ENCODE results near the gene JMJD4. TPM values are rescaled to one million over a fixed set of nuclear protein-coding genes. Genes with fewer than 3 reads are reported as not detected.

JMJD4 gene
- total RNA-seq, 3 donors from 2014 or later (not counting 1 experiment from before 2014, with no cell fraction given): 8.8 to 12.4 (median 12.3) TPM

- Mint-ChIP-seq H3K27ac (no peak overlapping the region), H3K4me1 (peaks cover 56 to 62% of the 10 kb centered on the region in 2 donors), H3K36me3 (no peaks in the 10 kb centered on the region), H3K27me3 (ENCODE audit: low read depth in 2 of 2) (peaks cover 14 to 16% of the 10 kb centered on the region in 2 donors), H3K4me3 (no peak overlapping the region), H3K9me3 (no peaks in the 10 kb centered on the region)
- ATAC-seq (no peak), DNase-seq (no peak)
- WGBS (ENCODE audit: insufficient coverage): 98% methylated on average over 15 of the region's 15 CpGs
- H3K4me1 ChIP-seq (ENCODE audit: control insufficient read depth, insufficient read depth, low read length): peaks cover 52% of the 10 kb centered on the region
- H3K36me3 ChIP-seq (ENCODE audit: control insufficient read depth, insufficient read depth, low read length): peaks cover 9% of the 10 kb centered on the region
- peaks cover 6% of the 10 kb centered on the region for H3K27me3 ChIP-seq (ENCODE audit: control insufficient read depth, insufficient read depth, low read length)
- intact Hi-C loops (cut with micrococcal nuclease): no loop called here
- H3K27ac ChIP-seq (ENCODE audit: low read length): no peak overlapping the region
- TF ChIP-seq, protein P1, sequence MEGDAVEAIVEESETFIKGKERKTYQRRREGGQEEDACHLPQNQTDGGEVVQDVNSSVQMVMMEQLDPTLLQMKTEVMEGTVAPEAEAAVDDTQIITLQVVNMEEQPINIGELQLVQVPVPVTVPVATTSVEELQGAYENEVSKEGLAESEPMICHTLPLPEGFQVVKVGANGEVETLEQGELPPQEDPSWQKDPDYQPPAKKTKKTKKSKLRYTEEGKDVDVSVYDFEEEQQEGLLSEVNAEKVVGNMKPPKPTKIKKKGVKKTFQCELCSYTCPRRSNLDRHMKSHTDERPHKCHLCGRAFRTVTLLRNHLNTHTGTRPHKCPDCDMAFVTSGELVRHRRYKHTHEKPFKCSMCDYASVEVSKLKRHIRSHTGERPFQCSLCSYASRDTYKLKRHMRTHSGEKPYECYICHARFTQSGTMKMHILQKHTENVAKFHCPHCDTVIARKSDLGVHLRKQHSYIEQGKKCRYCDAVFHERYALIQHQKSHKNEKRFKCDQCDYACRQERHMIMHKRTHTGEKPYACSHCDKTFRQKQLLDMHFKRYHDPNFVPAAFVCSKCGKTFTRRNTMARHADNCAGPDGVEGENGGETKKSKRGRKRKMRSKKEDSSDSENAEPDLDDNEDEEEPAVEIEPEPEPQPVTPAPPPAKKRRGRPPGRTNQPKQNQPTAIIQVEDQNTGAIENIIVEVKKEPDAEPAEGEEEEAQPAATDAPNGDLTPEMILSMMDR (IDR thresholded peaks at IDR 0.05): no peak
- H3K9me3 ChIP-seq (ENCODE audit: control insufficient read depth, insufficient read depth, low read length): no peaks in the 10 kb centered on the region
- H3K4me3 ChIP-seq (ENCODE audit: low read length): no peak overlapping the region
Observed at GRCh38 chr1:227769936-227770494, 34.9 kb upstream of the JMJD4 start.

DNA sequence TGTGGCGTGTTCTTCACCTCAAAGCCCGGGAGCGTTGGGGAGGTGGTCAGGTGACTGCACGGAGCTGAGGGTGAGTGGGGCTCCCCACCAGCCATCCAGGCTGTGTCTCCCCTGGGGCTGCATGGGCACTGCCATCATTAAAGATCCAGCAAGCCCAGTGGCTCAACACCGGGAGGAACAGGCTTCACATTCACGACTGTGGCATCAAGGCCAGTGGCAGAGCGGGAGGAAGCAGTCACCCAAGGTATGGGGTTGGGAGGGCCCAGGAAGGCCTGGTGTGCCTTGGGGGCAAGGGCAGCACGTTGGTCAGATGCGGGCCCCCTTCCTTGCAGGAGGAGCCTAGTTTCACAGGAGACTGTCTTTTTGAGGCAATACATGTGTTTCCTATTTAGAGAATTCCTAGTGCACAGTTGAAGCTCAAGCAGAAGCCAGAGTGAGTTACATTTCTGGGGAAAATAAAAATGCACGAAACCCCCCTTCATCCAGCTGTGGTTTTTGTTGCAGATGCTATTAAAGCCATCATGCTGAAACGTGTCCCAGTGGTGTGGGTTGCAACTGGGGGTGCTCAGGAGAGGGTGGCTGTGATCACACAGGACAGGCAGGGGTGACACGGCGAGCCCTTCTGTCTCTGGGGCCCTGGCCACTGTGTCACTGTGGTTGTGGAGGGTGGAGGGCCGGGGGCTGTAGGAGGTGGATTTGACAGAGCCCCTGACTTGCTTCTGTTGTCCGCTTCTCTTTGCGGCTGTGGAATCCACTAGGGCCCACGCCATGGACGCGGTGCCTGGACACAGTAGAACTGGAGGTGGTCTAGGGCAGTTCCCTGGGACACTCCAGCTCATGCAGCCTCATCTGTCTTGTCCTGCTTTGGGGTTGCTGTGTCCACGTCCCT, 34.2 kb upstream of the JMJD4 start:
- H3K4me1 Mint-ChIP-seq: peaks cover 52 to 60% of the 10 kb centered on the region in 2 donors
- WGBS (ENCODE audit: insufficient coverage): 98% methylated on average over 20 of the region's 20 CpGs
- TF ChIP-seq, protein P1 (IDR thresholded peaks at IDR 0.05): no peak
- H3K4me3 Mint-ChIP-seq: no peak overlapping the region
- H3K4me3 ChIP-seq (ENCODE audit: low read length): no peak overlapping the region
- peaks cover 52% of the 10 kb centered on the region for H3K4me1 ChIP-seq (ENCODE audit: control insufficient read depth, insufficient read depth, low read length)
- H3K9me3 ChIP-seq (ENCODE audit: control insufficient read depth, insufficient read depth, low read length): no peaks in the 10 kb centered on the region
- no peak overlapping the region for H3K27ac Mint-ChIP-seq
- H3K36me3 Mint-ChIP-seq: no peaks in the 10 kb centered on the region
- H3K27me3 ChIP-seq (ENCODE audit: control insufficient read depth, insufficient read depth, low read length): peaks cover 6% of the 10 kb centered on the region
- no peak for DNase-seq
- ATAC-seq: no peak
- no peak overlapping the region for H3K27ac ChIP-seq (ENCODE audit: low read length)
- H3K9me3 Mint-ChIP-seq: no peaks in the 10 kb centered on the region
- H3K36me3 ChIP-seq (ENCODE audit: control insufficient read depth, insufficient read depth, low read length): peaks cover 9% of the 10 kb centered on the region
- H3K27me3 Mint-ChIP-seq (ENCODE audit: low read depth in 2 of 2): peaks cover 14 to 16% of the 10 kb centered on the region in 2 donors
- intact Hi-C loops (cut with micrococcal nuclease): no loop called here

- Mint-ChIP-seq H3K36me3 (no peaks in the 10 kb centered on the region), H3K27ac (no peak overlapping the region), H3K4me1 (peaks cover 52 to 53% of the 10 kb centered on the region in 2 donors), H3K27me3 (ENCODE audit: low read depth in 2 of 2) (peaks cover 14 to 16% of the 10 kb centered on the region in 2 donors), H3K4me3 (no peak overlapping the region), H3K9me3 (no peaks in the 10 kb centered on the region)
- Histone ChIP-seq H3K36me3 (ENCODE audit: control insufficient read depth, insufficient read depth, low read length) (peaks cover 9% of the 10 kb centered on the region), H3K9me3 (ENCODE audit: control insufficient read depth, insufficient read depth, low read length) (no peaks in the 10 kb centered on the region), H3K27me3 (ENCODE audit: control insufficient read depth, insufficient read depth, low read length) (peaks cover 6% of the 10 kb centered on the region), H3K27ac (ENCODE audit: low read length) (no peak overlapping the region), H3K4me3 (ENCODE audit: low read length) (no peak overlapping the region), H3K4me1 (ENCODE audit: control insufficient read depth, insufficient read depth, low read length) (peaks cover 52% of the 10 kb centered on the region)
- no peak for ATAC-seq
- no peak for DNase-seq
- TF ChIP-seq, protein P1 (IDR thresholded peaks at IDR 0.05): no peak
- intact Hi-C loops (cut with micrococcal nuclease): no loop called here
- 97% methylated on average over 6 of the region's 6 CpGs for WGBS (ENCODE audit: insufficient coverage)
Observed at GRCh38 chr1:227768640-227769039, 33.5 kb upstream of the JMJD4 start.
